Mesendoderm (in vitro differentiated cells): Measurements from ENCODE around the gene CD33.

Experiments used
- DNase-seq: peaks from one replicate; pipeline ENCODE4 v3.0.0; 2013
- H2AK5ac ChIP-seq: 2 replicates; pipeline ENCODE4 v1.6.1; 2013; ENCODE audit warnings: low read length, inconsistent platforms
- H2BK120ac ChIP-seq: 2 replicates; pipeline ENCODE4 v1.6.1; 2013; ENCODE audit warnings: low read depth, mild to moderate bottlenecking, low read length, moderate library complexity, mixed read lengths
- H2BK15ac ChIP-seq: replicated peaks from 2 replicates; pipeline ENCODE4 v1.6.1; 2013; ENCODE audit warnings: low read depth, mild to moderate bottlenecking, moderate library complexity
- H2BK5ac ChIP-seq: 2 replicates; pipeline ENCODE4 v1.6.1; 2013; ENCODE audit warnings: low read length, inconsistent platforms
- H3K18ac ChIP-seq: 2 replicates; pipeline ENCODE4 v1.6.1; 2013; ENCODE audit warnings: mild to moderate bottlenecking, low read length, mixed read lengths
- H3K23ac ChIP-seq: one replicate; pipeline ENCODE4 v1.6.1; 2013; ENCODE audit warnings: low read length
- H3K27ac ChIP-seq: 2 replicates; pipeline ENCODE4 v1.5.1; 2013; ENCODE audit warnings: low read depth, mild to moderate bottlenecking, inconsistent platforms, low read length, moderate library complexity
- H3K27me3 ChIP-seq: 2 replicates; pipeline ENCODE4 v1.6.1; 2013; ENCODE audit warnings: low read length, control low read depth, mild to moderate bottlenecking, inconsistent platforms; ENCODE audit not compliant: insufficient read depth, poor library complexity
- H3K36me3 ChIP-seq: 2 replicates; pipeline ENCODE4 v1.6.1; 2013; ENCODE audit warnings: low read length, inconsistent platforms; ENCODE audit not compliant: control insufficient read depth, insufficient read depth
- H3K4ac ChIP-seq: one replicate; pipeline ENCODE4 v1.6.1; 2013; ENCODE audit warnings: low read depth, mild to moderate bottlenecking, low read length, moderate library complexity
- H3K4me1 ChIP-seq: 2 replicates; pipeline ENCODE4 v1.6.1; 2013; ENCODE audit warnings: low read depth, low read length, inconsistent platforms; ENCODE audit not compliant: control insufficient read depth
- H3K4me2 ChIP-seq: 2 replicates; pipeline ENCODE4 v1.6.1; 2013; ENCODE audit warnings: low read length
- H3K4me3 ChIP-seq: 2 replicates; pipeline ENCODE4 v1.5.1; 2013; ENCODE audit warnings: mild to moderate bottlenecking, low read length
- H3K56ac ChIP-seq: one replicate; pipeline ENCODE4 v1.6.1; 2013; ENCODE audit warnings: low read length
- H3K79me1 ChIP-seq: 2 replicates; pipeline ENCODE4 v1.6.1; 2013; ENCODE audit warnings: low read length, inconsistent platforms
- H3K79me2 ChIP-seq: 2 replicates; pipeline ENCODE4 v1.6.1; 2013; ENCODE audit warnings: mild to moderate bottlenecking, low read length; ENCODE audit not compliant: control insufficient read depth, insufficient read depth
- H3K9ac ChIP-seq: 2 replicates; pipeline ENCODE4 v1.6.1; 2013; ENCODE audit warnings: low read length, inconsistent platforms
- H4K5ac ChIP-seq: one replicate; pipeline ENCODE4 v1.6.1; 2013; ENCODE audit warnings: low read length
- H4K8ac ChIP-seq: one replicate; pipeline ENCODE4 v1.6.1; 2013; ENCODE audit warnings: low read depth, mild to moderate bottlenecking, control low read depth, low read length, moderate library complexity
- WGBS: extraction: QIAGEN DNeasy Blood & Tissue Kit; methylation state at CpG from one replicate; pipeline ENCODE4 v1.1.7; 2013; ENCODE audit warnings: low lambda C conversion rate, missing lambda C conversion rate; ENCODE audit not compliant: insufficient coverage; ENCODE audit errors: extremely low coverage; 5-methylcytosine and 5-hydroxymethylcytosine counted together

The CD33 gene

DNA sequence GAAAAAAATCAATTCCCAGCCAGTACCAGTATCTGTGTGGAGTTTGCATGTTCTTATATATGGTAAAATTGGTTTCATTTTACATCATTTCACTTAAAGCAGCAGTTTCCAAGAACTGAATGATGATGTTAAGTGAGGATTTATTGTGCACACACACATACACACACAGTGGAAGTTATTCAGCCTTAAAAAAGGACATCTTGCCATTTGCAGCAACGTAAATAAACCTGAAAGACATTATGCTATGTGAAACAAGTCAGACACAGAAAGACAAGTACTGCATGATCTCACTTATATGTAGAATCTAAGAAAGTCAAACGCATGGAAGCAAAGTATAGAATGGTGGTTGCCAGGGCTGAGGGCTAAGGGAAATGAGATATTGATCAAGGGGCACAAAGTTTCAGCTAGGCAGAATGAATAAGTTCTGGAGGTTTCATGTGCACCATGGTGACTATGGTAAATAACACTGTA lies 31.3 kb downstream of the CD33 start:
- H3K56ac ChIP-seq, result no peak overlapping the region
- no peak overlapping the region for H3K27ac ChIP-seq
- no peak overlapping the region for H3K4me3 ChIP-seq
- H3K4me1 ChIP-seq, result no peaks in the 10 kb centered on the region
- H3K79me2 ChIP-seq, result no peaks in the 10 kb centered on the region
- no peaks in the 10 kb centered on the region for H3K27me3 ChIP-seq
- no peak overlapping the region for H3K4ac ChIP-seq
- no CpG with 5 or more reads among the region's 2 CpGs for WGBS
- no peak overlapping the region for H2BK120ac ChIP-seq
- DNase-seq, result no peak
- no peak overlapping the region for H4K8ac ChIP-seq
- no peaks in the 10 kb centered on the region for H3K36me3 ChIP-seq
- no peak overlapping the region for H3K9ac ChIP-seq
- no peak overlapping the region for H2AK5ac ChIP-seq
- no peaks in the 10 kb centered on the region for H3K79me1 ChIP-seq
- H3K23ac ChIP-seq, result no peak overlapping the region
- H2BK5ac ChIP-seq, result no peak overlapping the region
- H2BK15ac ChIP-seq, result no peak overlapping the region
- no peak overlapping the region for H3K4me2 ChIP-seq
- no peak overlapping the region for H3K18ac ChIP-seq
- no peak overlapping the region for H4K5ac ChIP-seq

DNA sequence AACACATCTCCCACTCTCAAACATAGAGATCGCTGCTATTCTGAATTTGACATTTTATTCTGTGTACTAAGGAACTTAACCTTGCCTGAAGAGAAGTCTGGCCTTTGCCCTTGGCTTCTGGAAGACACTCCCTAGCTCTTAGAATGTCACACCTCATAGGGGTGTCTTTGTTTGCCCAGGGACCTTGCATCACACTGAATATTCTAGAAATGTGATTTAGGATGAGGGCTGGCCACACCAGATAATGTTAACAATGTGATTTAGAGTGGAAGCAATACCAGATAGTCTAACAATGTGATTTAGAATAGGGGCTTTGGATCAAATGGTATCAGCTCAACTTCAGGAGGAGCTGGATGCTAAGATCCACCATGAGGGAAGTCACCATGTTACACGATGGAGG lies 32.6 kb downstream of the CD33 start:
- no peak overlapping the region for H3K27ac ChIP-seq
- H3K27me3 ChIP-seq, result no peaks in the 10 kb centered on the region
- no peak overlapping the region for H3K9ac ChIP-seq
- H2AK5ac ChIP-seq, result no peak overlapping the region
- H4K8ac ChIP-seq, result no peak overlapping the region
- H2BK5ac ChIP-seq, result no peak overlapping the region
- no CpG with 5 or more reads among the region's 2 CpGs for WGBS
- H3K23ac ChIP-seq, result no peak overlapping the region
- no peak overlapping the region for H3K18ac ChIP-seq
- no peaks in the 10 kb centered on the region for H3K4me1 ChIP-seq
- H2BK120ac ChIP-seq, result no peak overlapping the region
- H4K5ac ChIP-seq, result no peak overlapping the region
- H3K79me1 ChIP-seq, result no peaks in the 10 kb centered on the region
- H3K56ac ChIP-seq, result no peak overlapping the region
- peak; percentile 65 for DNase-seq
- H3K4ac ChIP-seq, result no peak overlapping the region
- H3K36me3 ChIP-seq, result no peaks in the 10 kb centered on the region
- H3K4me3 ChIP-seq, result no peak overlapping the region
- no peaks in the 10 kb centered on the region for H3K79me2 ChIP-seq
- no peak overlapping the region for H2BK15ac ChIP-seq
- H3K4me2 ChIP-seq, result no peak overlapping the region

DNA sequence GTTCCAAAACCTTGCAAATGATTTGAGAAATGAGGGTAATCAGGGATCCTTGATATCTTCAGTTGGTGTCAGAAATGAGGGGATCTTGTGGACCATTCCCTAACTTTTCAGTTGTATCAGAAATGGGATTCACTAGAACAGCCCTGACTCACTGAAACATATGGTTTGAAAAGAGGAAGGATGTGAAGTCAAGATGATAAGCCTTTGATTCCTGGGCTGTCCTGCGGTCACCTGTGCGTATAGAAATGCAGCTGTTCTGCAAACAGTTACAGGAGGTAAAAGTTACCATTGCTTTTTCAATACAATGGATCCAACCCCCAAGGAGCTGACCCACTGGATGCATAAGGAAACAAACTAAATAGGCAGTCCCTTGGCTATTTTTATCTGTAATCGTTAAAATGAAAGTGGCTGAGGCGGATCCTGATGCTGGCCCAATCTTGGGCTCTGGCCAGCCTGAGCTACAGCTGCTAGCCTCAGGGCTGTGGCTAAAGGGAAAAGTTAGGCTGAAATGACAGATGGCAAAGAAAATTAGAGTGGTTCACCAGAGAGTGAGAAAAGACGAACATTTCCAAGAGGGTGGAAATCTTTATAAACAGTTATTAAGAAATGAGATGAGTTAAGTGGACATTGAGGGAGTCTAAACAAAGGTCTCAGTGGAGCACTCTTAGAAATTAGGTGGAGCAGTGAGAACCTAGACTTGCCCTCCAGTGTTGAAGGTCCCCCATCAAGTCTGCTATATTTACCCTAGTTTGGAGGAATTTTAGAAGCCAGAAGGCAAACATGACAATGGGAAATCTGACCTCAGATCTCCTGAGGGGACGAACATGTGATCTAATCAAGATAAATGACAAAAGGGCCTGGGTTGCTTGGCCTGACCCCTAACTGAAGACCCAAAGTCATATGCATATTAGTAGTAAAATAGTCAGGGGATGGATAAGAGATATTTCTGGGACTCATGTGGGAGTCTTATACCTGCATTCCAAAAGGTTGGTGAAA lies 33.6 kb downstream of the CD33 start:
- no peak overlapping the region for H4K8ac ChIP-seq
- no peak overlapping the region for H2BK15ac ChIP-seq
- H3K4me2 ChIP-seq, result no peak overlapping the region
- H4K5ac ChIP-seq, result no peak overlapping the region
- WGBS, result no CpG with 5 or more reads among the region's 6 CpGs
- no peaks in the 10 kb centered on the region for H3K4me1 ChIP-seq
- peak; percentile 53 for DNase-seq
- no peak overlapping the region for H3K18ac ChIP-seq
- no peaks in the 10 kb centered on the region for H3K27me3 ChIP-seq
- H3K27ac ChIP-seq, result no peak overlapping the region
- no peak overlapping the region for H3K23ac ChIP-seq
- H3K56ac ChIP-seq, result no peak overlapping the region
- H2AK5ac ChIP-seq, result no peak overlapping the region
- H3K4me3 ChIP-seq, result no peak overlapping the region
- H3K9ac ChIP-seq, result no peak overlapping the region
- H3K36me3 ChIP-seq, result no peaks in the 10 kb centered on the region
- no peaks in the 10 kb centered on the region for H3K79me2 ChIP-seq
- H2BK5ac ChIP-seq, result no peak overlapping the region
- H3K4ac ChIP-seq, result no peak overlapping the region
- no peaks in the 10 kb centered on the region for H3K79me1 ChIP-seq
- no peak overlapping the region for H2BK120ac ChIP-seq

DNA sequence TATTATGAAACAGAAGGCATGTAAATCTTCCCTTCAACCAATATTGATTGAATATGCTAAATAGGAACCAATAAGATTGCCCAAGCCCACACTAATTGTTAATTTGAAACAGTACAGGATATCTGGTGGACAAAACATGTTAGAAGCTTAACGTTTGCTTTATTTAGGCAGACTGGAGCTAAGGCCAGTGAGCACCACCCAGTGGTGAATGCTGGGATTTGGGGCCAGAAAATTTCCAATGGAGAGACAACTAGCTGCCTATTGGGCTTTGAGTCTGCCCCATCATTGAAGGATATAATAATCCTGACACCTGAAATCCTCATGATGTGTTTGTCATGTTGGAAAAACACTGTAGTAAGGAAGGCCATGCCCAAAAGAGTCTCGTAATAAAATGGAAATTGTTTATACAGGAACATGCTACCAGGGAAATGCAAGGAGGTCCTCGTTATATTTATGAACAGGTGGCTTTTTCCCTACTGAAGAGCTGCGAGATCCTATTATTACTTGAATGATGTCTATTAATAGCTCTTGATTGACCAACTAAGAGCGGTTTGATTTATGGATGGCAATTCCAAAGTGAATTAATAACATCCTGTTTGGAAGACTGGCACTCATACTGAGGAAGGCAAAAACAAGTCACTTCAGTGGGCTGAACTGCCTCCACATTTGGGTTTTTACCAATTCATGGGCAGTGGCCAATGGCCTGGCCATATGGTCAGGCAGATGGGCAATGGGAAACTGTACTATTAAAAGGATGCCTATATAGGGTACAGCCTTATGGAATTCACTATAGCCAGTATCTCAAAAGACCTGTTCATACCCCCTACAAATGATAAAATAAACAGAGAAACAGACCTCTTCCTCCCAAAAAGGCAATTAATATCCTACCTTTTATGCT lies 34.7 kb downstream of the CD33 start:
- Histone ChIP-seq H3K18ac (no peak overlapping the region), H3K4me1 (no peaks in the 10 kb centered on the region), H4K8ac (no peak overlapping the region), H3K79me2 (no peaks in the 10 kb centered on the region), H4K5ac (no peak overlapping the region), H3K79me1 (no peaks in the 10 kb centered on the region), H3K27ac (no peak overlapping the region), H3K56ac (no peak overlapping the region), H2BK5ac (no peak overlapping the region), H3K4me2 (no peak overlapping the region), H2BK120ac (no peak overlapping the region), H3K36me3 (no peaks in the 10 kb centered on the region), H2AK5ac (no peak overlapping the region), H2BK15ac (no peak overlapping the region), H3K4ac (no peak overlapping the region), H3K9ac (no peak overlapping the region), H3K23ac (no peak overlapping the region), H3K4me3 (no peak overlapping the region), H3K27me3 (no peaks in the 10 kb centered on the region)
- DNase-seq, result peak; percentile 62
- no CpG with 5 or more reads among the region's 5 CpGs for WGBS

DNA sequence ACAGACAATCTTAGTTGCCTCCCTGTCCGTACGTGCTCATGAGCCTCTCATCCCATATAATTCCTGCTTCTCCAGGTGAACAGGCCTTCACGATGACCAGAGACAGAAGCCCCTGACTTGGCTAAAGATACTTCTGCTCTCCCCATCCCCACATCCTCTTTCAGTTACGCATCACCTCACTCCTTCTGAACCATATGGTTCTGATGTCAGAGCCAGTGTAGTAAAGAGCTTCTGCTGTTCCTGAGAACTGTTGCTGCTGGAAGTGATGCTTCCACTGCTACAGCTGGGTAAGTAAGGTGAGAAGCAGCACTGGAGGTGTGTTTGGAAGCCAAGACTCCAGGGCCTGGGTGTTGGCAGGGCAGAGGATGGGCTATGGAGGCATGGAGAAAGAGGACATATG lies 38.9 kb downstream of the CD33 start:
- Histone ChIP-seq H2AK5ac (no peak overlapping the region), H3K27ac (no peak overlapping the region), H3K4me3 (no peak overlapping the region), H3K4me1 (no peaks in the 10 kb centered on the region), H3K23ac (no peak overlapping the region), H3K9ac (no peak overlapping the region), H3K56ac (no peak overlapping the region), H4K8ac (no peak overlapping the region), H3K27me3 (no peaks in the 10 kb centered on the region), H3K79me2 (no peaks in the 10 kb centered on the region), H2BK5ac (no peak overlapping the region), H3K4me2 (no peak overlapping the region), H2BK15ac (no peak overlapping the region), H3K79me1 (no peaks in the 10 kb centered on the region), H2BK120ac (no peak overlapping the region), H3K4ac (no peak overlapping the region), H3K18ac (no peak overlapping the region), H4K5ac (no peak overlapping the region), H3K36me3 (no peaks in the 10 kb centered on the region)
- no CpG with 5 or more reads among the region's 4 CpGs for WGBS
- no peak for DNase-seq
